H1 (cell line): Measurements from ENCODE around the gene GALNTL6. TPM values are rescaled to one million over a fixed set of nuclear protein-coding genes. Genes with fewer than 3 reads are reported as not detected.

ENCODE experiments used
- CTCF ChIA-PET: fragments of 300-600 bp; sonication (Branson Sonifier 250); formaldehyde crosslinking; loops from one replicate; lab custom pipeline; 2021; ENCODE audit not compliant: partially characterized antibody; lab: Charles Lee
- POLR2A ChIA-PET: fragments of 300-600 bp; sonication (Branson Sonifier 250); formaldehyde crosslinking; loops from one replicate; lab custom pipeline; 2021; ENCODE audit warnings: inconsistent platforms; ENCODE audit not compliant: partially characterized antibody; lab: Charles Lee
- DNase-seq, 2 experiments: peaks; one replicate each; pipeline versions ENCODE4 v3.0.0 to v3.0.0-alpha.2; 2010 to 2022; ENCODE audit warnings: low spot score in 2 of 2, low read depth in 1 of 2, mixed read lengths in 1 of 2
- FAIRE-seq: peaks from 2 replicates; lab custom pipeline; 2011; peaks lifted over from hg19 to GRCh38; lab: Jason Lieb, UNC
- H2AFZ ChIP-seq: 2 replicates; pipeline ENCODE4 v1.8.1; 2012; ENCODE audit warnings: low read length, inconsistent platforms
- H2AK5ac ChIP-seq: 2 replicates; pipeline ENCODE4 v1.6.1; 2013; ENCODE audit warnings: low read depth, low read length
- H2BK120ac ChIP-seq: replicated peaks from 2 replicates; pipeline ENCODE3; 2013; ENCODE audit warnings: low read depth, low read length, inconsistent platforms
- H2BK12ac ChIP-seq: 2 replicates; pipeline ENCODE4 v1.6.1; 2013; ENCODE audit warnings: low read depth, low read length
- H2BK15ac ChIP-seq: 2 replicates; pipeline ENCODE4 v1.6.1; 2013; ENCODE audit warnings: low read length
- H2BK20ac ChIP-seq: 2 replicates; pipeline ENCODE4 v1.6.1; 2013; ENCODE audit warnings: low read length
- H2BK5ac ChIP-seq: 2 replicates; pipeline ENCODE4 v1.6.1; 2013; ENCODE audit warnings: low read depth, low read length
- H3K14ac ChIP-seq: 2 replicates; pipeline ENCODE4 v1.6.1; 2013; ENCODE audit warnings: inconsistent platforms; ENCODE audit not compliant: insufficient read length
- H3K18ac ChIP-seq: 2 replicates; pipeline ENCODE4 v1.6.1; 2013; ENCODE audit warnings: low read length; ENCODE audit errors: extremely low read depth
- H3K23ac ChIP-seq: 2 replicates; pipeline ENCODE4 v1.6.1; 2013; ENCODE audit warnings: inconsistent platforms; ENCODE audit not compliant: insufficient read length
- H3K23me2 ChIP-seq: 2 replicates; pipeline ENCODE4 v1.6.1; 2013; ENCODE audit warnings: low read depth, low read length
- H3K27ac ChIP-seq: 2 replicates; pipeline ENCODE4 v1.6.1; 2011; ENCODE audit warnings: low read depth, low read length, inconsistent platforms
- H3K27me3 ChIP-seq, 4 experiments: replicated peaks in 1 of 4; 1 replicate in 1 of 4; 2 replicates in 3 of 4; pipeline versions ENCODE4 v1.6.1 to v1.8.1; 2011 to 2013; ENCODE audit warnings: low read length in 3 of 4, mild to moderate bottlenecking in 3 of 4, inconsistent platforms in 2 of 4, mixed read lengths in 2 of 4, moderate library complexity in 1 of 4; ENCODE audit not compliant: control insufficient read depth in 3 of 4, insufficient read depth in 3 of 4; ENCODE audit errors: extremely low read depth in 1 of 4
- H3K36me3 ChIP-seq, 4 experiments: 2 replicates each; pipeline versions ENCODE4 v1.6.1 to v1.8.1; 2011 to 2013; ENCODE audit warnings: mild to moderate bottlenecking in 4 of 4, low read length in 3 of 4, moderate library complexity in 2 of 4, control low read depth in 1 of 4, inconsistent platforms in 1 of 4; ENCODE audit not compliant: insufficient read depth in 4 of 4, control insufficient read depth in 2 of 4
- H3K4ac ChIP-seq: replicated peaks from 2 replicates; pipeline ENCODE3; 2013; ENCODE audit warnings: low read length, low read depth, mixed read lengths, inconsistent platforms; ENCODE audit not compliant: insufficient read length
- H3K4me1 ChIP-seq, 4 experiments: replicated peaks in 1 of 4; 1 replicate in 1 of 4; 2 replicates in 3 of 4; pipeline versions ENCODE4 v1.6.1 to v1.8.1; 2011 to 2013; ENCODE audit warnings: low read length in 3 of 4, inconsistent platforms in 2 of 4, mixed read lengths in 1 of 4; ENCODE audit not compliant: insufficient read depth in 4 of 4, control insufficient read depth in 3 of 4
- H3K4me2 ChIP-seq, 2 experiments: 2 replicates each; pipeline versions ENCODE4 v1.6.1 to v1.8.1; 2011 to 2013; ENCODE audit warnings: low read depth in 2 of 2, low read length in 2 of 2, control low read depth in 1 of 2, inconsistent platforms in 1 of 2, mild to moderate bottlenecking in 1 of 2; ENCODE audit not compliant: insufficient read depth in 1 of 2
- H3K4me3 ChIP-seq, 4 experiments: fragments of 200-600, 300-600 bp in 1 of 4; sonication (generic), shearing (Covaris generic), sonication (Bioruptor Twin) in 1 of 4; 2 replicates each; pipeline versions ENCODE4 v1.5.1 to v1.8.1; 2011 to 2016; ENCODE audit warnings: low read length in 4 of 4, low read depth in 3 of 4, control low read depth in 2 of 4, inconsistent platforms in 2 of 4, mild to moderate bottlenecking in 2 of 4, mixed read lengths in 1 of 4, moderate library complexity in 1 of 4; ENCODE audit not compliant: insufficient read depth in 2 of 4; ENCODE audit errors: extremely low read depth in 1 of 4
- H3K56ac ChIP-seq: replicated peaks from 2 replicates; pipeline ENCODE3; 2013; ENCODE audit warnings: low read depth, mild to moderate bottlenecking, mixed read lengths, low read length, inconsistent platforms; ENCODE audit not compliant: insufficient read length
- H3K79me1 ChIP-seq: 2 replicates; pipeline ENCODE4 v1.6.1; 2013; ENCODE audit warnings: low read depth, low read length, control low read depth
- H3K79me2 ChIP-seq, 2 experiments: 2 replicates each; pipeline versions ENCODE4 v1.6.1 to v1.8.1; 2012 to 2013; ENCODE audit warnings: low read length in 2 of 2, mild to moderate bottlenecking in 2 of 2, inconsistent platforms in 1 of 2; ENCODE audit not compliant: insufficient read depth in 2 of 2, control insufficient read depth in 1 of 2
- H3K9ac ChIP-seq, 4 experiments: replicated peaks in 1 of 4; 1 replicate in 1 of 4; 2 replicates in 3 of 4; pipeline versions ENCODE4 v1.6.1 to v1.8.1; 2011 to 2013; ENCODE audit warnings: low read depth in 3 of 4, low read length in 3 of 4, control low read depth in 2 of 4, mild to moderate bottlenecking in 2 of 4, moderate library complexity in 2 of 4, inconsistent platforms in 1 of 4; ENCODE audit errors: extremely low read depth in 1 of 4
- H3K9me3 ChIP-seq, 2 experiments: 2 replicates each; pipeline versions ENCODE4 v1.6.1 to v1.8.1; 2012 to 2013; ENCODE audit warnings: mild to moderate bottlenecking in 2 of 2, moderate library complexity in 2 of 2, control low read depth in 1 of 2, inconsistent platforms in 1 of 2, low read depth in 1 of 2, low read length in 1 of 2, mixed read lengths in 1 of 2; ENCODE audit not compliant: insufficient read depth in 2 of 2
- H4K20me1 ChIP-seq, 2 experiments: replicated peaks in 1 of 2; 2 replicates each; pipeline versions ENCODE3 to v1.8.1; 2011 to 2013; ENCODE audit warnings: inconsistent platforms in 2 of 2, low read length in 2 of 2, mild to moderate bottlenecking in 1 of 2; ENCODE audit not compliant: insufficient read depth in 2 of 2, control insufficient read depth in 1 of 2
- H4K5ac ChIP-seq: 2 replicates; pipeline ENCODE4 v1.6.1; 2013; ENCODE audit warnings: low read length, low read depth, mixed read lengths, inconsistent platforms; ENCODE audit not compliant: insufficient read length
- H4K8ac ChIP-seq: 2 replicates; pipeline ENCODE4 v1.8.0; 2013; ENCODE audit warnings: mild to moderate bottlenecking, moderate library complexity, low read length, inconsistent platforms; ENCODE audit not compliant: insufficient read depth; ENCODE audit errors: extremely low read depth
- H4K91ac ChIP-seq: replicated peaks from 2 replicates; pipeline ENCODE3; 2013; ENCODE audit warnings: low read length, mixed read lengths, inconsistent platforms; ENCODE audit not compliant: insufficient read length
- CEBPB ChIP-seq: IDR thresholded peaks from 2 replicates; pipeline ENCODE4 v1.6.1; 2012; ENCODE audit warnings: low read depth, low read length
- CHD2 ChIP-seq: IDR thresholded peaks from 2 replicates; pipeline ENCODE4 v1.6.1; 2012; ENCODE audit warnings: low read length, improper control_type of control experiment
- E2F6 ChIP-seq: IDR thresholded peaks from 2 replicates; pipeline ENCODE4 v1.6.1; 2012; ENCODE audit warnings: inconsistent platforms
- GABPA ChIP-seq: IDR thresholded peaks from 2 replicates; pipeline ENCODE4 v1.6.1; 2011; ENCODE audit warnings: mild to moderate bottlenecking, low read length, moderate library complexity, borderline replicate concordance; ENCODE audit not compliant: insufficient read depth
- JUN ChIP-seq: IDR thresholded peaks from 2 replicates; pipeline ENCODE4 v1.6.1; 2011; ENCODE audit warnings: low read depth, mild to moderate bottlenecking, improper control_type of control experiment, low read length
- KDM1A ChIP-seq: fragments of 200-600, 300-600 bp; sonication (generic); IDR thresholded peaks from 2 replicates; pipeline ENCODE4 v1.7.1; 2016; ENCODE audit warnings: mild to moderate bottlenecking, low read length, borderline replicate concordance
- MAFK ChIP-seq: IDR thresholded peaks from 2 replicates; pipeline ENCODE4 v1.6.1; 2012; ENCODE audit warnings: low read depth, mild to moderate bottlenecking, improper control_type of control experiment, low read length
- MAX ChIP-seq: IDR thresholded peaks from 2 replicates; pipeline ENCODE4 v1.6.1; 2012; ENCODE audit warnings: inconsistent platforms
- RAD21 ChIP-seq, 2 experiments: IDR thresholded peaks in 1 of 2; conservative IDR thresholded peaks in 1 of 2; 2 replicates each; pipeline ENCODE4 v1.6.1; 2011; ENCODE audit warnings: low read depth in 2 of 2, low read length in 2 of 2, improper control_type of control experiment in 1 of 2, inconsistent platforms in 1 of 2, mild to moderate bottlenecking in 1 of 2, moderate library complexity in 1 of 2
- SIRT6 ChIP-seq: IDR thresholded peaks from one replicate; pipeline ENCODE4 v1.7.1; 2012; ENCODE audit warnings: low read length, inconsistent platforms
- SUZ12 ChIP-seq: fragments of 200-600 bp; sonication (generic); IDR thresholded peaks from 2 replicates; pipeline ENCODE4 v1.6.1; 2012; ENCODE audit warnings: mild to moderate bottlenecking, inconsistent platforms, low read length, moderate library complexity, mixed read lengths
- TEAD4 ChIP-seq: IDR thresholded peaks from 2 replicates; pipeline ENCODE4 v1.6.1; 2012; ENCODE audit warnings: low read depth, low read length, inconsistent platforms, mixed read lengths
- WGBS, 2 experiments: shearing (Covaris generic) in 1 of 2; methylation state at CpG; one replicate each; pipeline versions ENCODE4 v1.1.6 to v1.1.7; 2013 to 2015; ENCODE audit warnings: low lambda C conversion rate in 2 of 2, mixed read lengths in 2 of 2, inconsistent platforms in 1 of 2, low coverage in 1 of 2, missing lambda C conversion rate in 1 of 2; ENCODE audit not compliant: insufficient replicate concordance in 2 of 2, insufficient coverage in 1 of 2, insufficient read length in 1 of 2; ENCODE audit errors: extremely low coverage in 1 of 2, missing lambda C conversion rate in 1 of 2; 5-methylcytosine and 5-hydroxymethylcytosine counted together
- polyA plus RNA-seq, 7 experiments: library from polyadenylated mRNA; depleted of rRNA in 3 of 7; stranded (reverse) in 5 of 7; unstranded in 2 of 7; fragments of >200 nt in 5 of 7; fragments of 200-250 nt in 2 of 7; gene quantifications; 1 replicate in 5 of 7; 2 replicates in 1 of 7; 4 replicates in 1 of 7; pipeline versions ENCODE4 v1.2.1 to v1.2.3, GENCODE V29; 2011 to 2013; ENCODE audit warnings: missing spikeins in 2 of 7, mixed read lengths in 2 of 7
- total RNA-seq: library from RNA; stranded (reverse); fragmentation: NEBNext Ultra II Directional; extraction: Animal tissue kit (Norgen Biotek cat#: 25700); gene quantifications from 2 replicates; pipeline ENCODE4 v1.2.1, GENCODE V29; 2021

The GALNTL6 gene
- total and polyA plus RNA-seq, 2 of the 8 experiments (the other 6 are each of a cell fraction or from before 2014, with no cell fraction given) = 0.03 to 0.32 TPM

- Histone ChIP-seq H2AFZ (no peak overlapping the region), H3K56ac (no peak overlapping the region), H3K9ac (no peak overlapping the region), H4K91ac (no peak overlapping the region), H3K14ac (no peak overlapping the region), H3K27ac (no peak overlapping the region), H3K4me1 (no peaks in the 10 kb centered on the region), H3K79me1 (no peaks in the 10 kb centered on the region), H2BK5ac (no peak overlapping the region), H4K8ac (no peak overlapping the region), H4K20me1 (no peaks in the 10 kb centered on the region), H3K27me3 (no peaks in the 10 kb centered on the region), H2BK120ac (no peak overlapping the region), H4K5ac (no peak overlapping the region), H3K79me2 (no peaks in the 10 kb centered on the region), H3K36me3 (no peaks in the 10 kb centered on the region), H3K9me3 (no peaks in the 10 kb centered on the region), H3K23ac (no peak overlapping the region), H3K18ac (no peak overlapping the region), H3K4ac (no peak overlapping the region), H2BK12ac (no peak overlapping the region), H3K4me2 (no peak overlapping the region), H2AK5ac (no peak overlapping the region), H2BK15ac (no peak overlapping the region), H3K23me2 (no peaks in the 10 kb centered on the region), H2BK20ac (no peak overlapping the region), H3K4me3 (no peak overlapping the region)
- DNase-seq (no peak), FAIRE-seq (no peak)
- POLR2A ChIA-PET = no interaction called here
- CTCF ChIA-PET = no interaction called here
- no peak for TF ChIP-seq E2F6
- no peak for TF ChIP-seq KDM1A
- TF ChIP-seq GABPA = no peak
- TF ChIP-seq TEAD4 = no peak
- TF ChIP-seq SIRT6 = no peak
- TF ChIP-seq MAX = no peak
- TF ChIP-seq CHD2 = no peak
- no peak for TF ChIP-seq CEBPB
- no peak for TF ChIP-seq MAFK
- no peak for TF ChIP-seq JUN
- no peak for TF ChIP-seq RAD21 (IDR thresholded peaks at IDR 0.05 in 1 of 2, conservative IDR thresholded peaks at IDR 0.05 in 1 of 2; ENCODE audit: low read depth in 2 of 2, low read length in 2 of 2)
- TF ChIP-seq SUZ12 = no peak
- 94% methylated on average over 2 of the region's 2 CpGs; no CpG with 5 or more reads in 1 of the 2 experiments for WGBS, 2 experiments
Measured at GRCh38 chr4:172055498-172055897, 242.3 kb downstream of the GALNTL6 start.
